Panc1 (cell line): ENCODE measurements around the gene TAMALIN. TPM values are rescaled to one million over a fixed set of nuclear protein-coding genes. Genes with fewer than 3 reads are reported as not detected.
A peak's percentile ranks its signal among the peaks of the same experiment; 100 is the strongest.

Experiments used
- ATAC-seq: fragments of 200-7000 bp; cut with Tn5 transposase; 2 replicates; pipeline ENCODE4 v1.9.1; 2020; ENCODE audit warnings: mild to moderate bottlenecking, moderate library complexity
- BruUV-seq: library from RNA; stranded (reverse); fragments of 400-500 nt; replicated peaks from 2 replicates; lab custom pipeline; 2021; lab: Mats Ljungman, UMichigan
- CTCF ChIA-PET: fragments of 300-600 bp; sonication (Branson Sonifier 250); formaldehyde crosslinking; loops from one replicate; lab custom pipeline; 2022; ENCODE audit warnings: antibody characterized with exemption; lab: Charles Lee
- POLR2A ChIA-PET: fragments of 300-600 bp; sonication (Branson Sonifier 250); formaldehyde crosslinking; loops from one replicate; lab custom pipeline; 2022; ENCODE audit warnings: antibody characterized with exemption; lab: Charles Lee
- DNase-seq: peaks from one replicate; pipeline ENCODE4 v3.0.0-alpha.2; 2010; ENCODE audit warnings: low read depth, low spot score
- H3K27ac ChIP-seq: 2 replicates; pipeline ENCODE4 v1.5.1; 2011; ENCODE audit warnings: mild to moderate bottlenecking, low read length, inconsistent platforms
- H3K27me3 ChIP-seq: fragments of 200-500 bp; sonication (Bioruptor generic); 2 replicates; pipeline ENCODE4 v1.6.0; 2014; ENCODE audit warnings: low read length, inconsistent platforms; ENCODE audit not compliant: control insufficient read depth, insufficient read depth
- H3K36me3 ChIP-seq: fragments of 200-500 bp; sonication (Bioruptor generic); 2 replicates; pipeline ENCODE4 v1.5.1; 2014; ENCODE audit warnings: inconsistent platforms, mild to moderate bottlenecking, low read length, moderate library complexity; ENCODE audit not compliant: control insufficient read depth, insufficient read depth
- H3K4me1 ChIP-seq: 2 replicates; pipeline ENCODE4 v1.5.1; 2011; ENCODE audit warnings: inconsistent platforms, mild to moderate bottlenecking, low read length, moderate library complexity; ENCODE audit not compliant: control insufficient read depth, insufficient read depth
- H3K4me3 ChIP-seq, 2 experiments: 2 replicates each; pipeline ENCODE4 v1.5.1; 2011 to 2012; ENCODE audit warnings: low read depth in 2 of 2, low read length in 2 of 2, mild to moderate bottlenecking in 2 of 2, inconsistent platforms in 1 of 2, moderate library complexity in 1 of 2
- H3K9me3 ChIP-seq: fragments of 200-500 bp; sonication (Bioruptor generic); 2 replicates; pipeline ENCODE4 v1.5.1; 2014; ENCODE audit warnings: low read depth, mild to moderate bottlenecking, inconsistent platforms, low read length, moderate library complexity; ENCODE audit not compliant: control insufficient read depth, insufficient read depth
- CTCF ChIP-seq: fragments of 450-650 bp; IDR thresholded peaks from 2 replicates; pipeline ENCODE4 v1.5.1; 2017; ENCODE audit warnings: mild to moderate bottlenecking
- POLR2AphosphoS5 ChIP-seq: IDR thresholded peaks from 2 replicates; pipeline ENCODE4 v1.6.1; 2012; ENCODE audit warnings: mild to moderate bottlenecking, low read depth, low read length, moderate library complexity
- REST ChIP-seq, 2 experiments: IDR thresholded peaks; 2 replicates each; pipeline ENCODE4 v1.6.1; 2011 to 2012; ENCODE audit warnings: low read depth in 2 of 2, control low read depth in 1 of 2, low read length in 1 of 2, mild to moderate bottlenecking in 1 of 2, moderate library complexity in 1 of 2; ENCODE audit not compliant: insufficient read depth in 1 of 2
- SIN3A ChIP-seq: IDR thresholded peaks from 2 replicates; pipeline ENCODE4 v1.6.1; 2012; ENCODE audit warnings: low read depth, mild to moderate bottlenecking, low read length, moderate library complexity, borderline replicate concordance; ENCODE audit not compliant: insufficient read depth
- TCF7L2 ChIP-seq: IDR thresholded peaks from 2 replicates; pipeline ENCODE4 v1.6.1; 2011; ENCODE audit warnings: mild to moderate bottlenecking, low read depth, low read length, inconsistent platforms
- in situ Hi-C: cut with HindIII; loops from 2 replicates; pipeline ENCODE4 v1.10.0; 2016; ENCODE audit warnings: low sequenced_read_pairs, low pct_unique_long_range_greater_than_20kb
- intact Hi-C: fragments of 100-400 bp; cut with micrococcal nuclease; formaldehyde crosslinking; loops from one replicate; pipeline ENCODE4 v1.10.0; 2022; ENCODE audit not compliant: unreplicated experiment
- total RNA-seq: library from RNA; stranded (reverse); gene quantifications from one replicate; pipeline ENCODE4 v1.2.1, GENCODE V29; 2021; ENCODE audit not compliant: unreplicated experiment

TAMALIN gene
- total RNA-seq, 1 experiment from 2014 or later = 0.82 TPM

- DNase-seq = no peak
- in situ Hi-C loops = no loop called here
- Histone ChIP-seq H3K9me3 (no peaks in the 10 kb centered on the region), H3K27me3 (no peaks in the 10 kb centered on the region), H3K4me3 (no peak overlapping the region), H3K27ac (0 out of 2 replicates have a peak overlapping the region, but pooled peaks have one; percentile 5), H3K4me1 (peaks cover 44% of the 10 kb centered on the region), H3K36me3 (no peaks in the 10 kb centered on the region)
- no peak for ATAC-seq
- intact Hi-C loops = no loop called here
- CTCF ChIA-PET = interaction anchor here (0.6 kb wide), 1 partner anchor 13 kb away, joined by 3 read pairs; no protein-coding TSS in a partner anchor
- BruUV-seq = no TSS peak
- POLR2A ChIA-PET = no interaction called here
- TF ChIP-seq SIN3A (no peak), REST (IDR thresholded peaks at IDR 0.05; ENCODE audit: insufficient read depth in 1 of 2, low read depth in 2 of 2, low read length in 1 of 2) (no peak), CTCF (no peak), POLR2AphosphoS5 (no peak), TCF7L2 (no peak)
Measured at GRCh38 chr12:51959211-51959610, 47.5 kb upstream of the TAMALIN start.

- POLR2A ChIA-PET = no interaction called here
- TF ChIP-seq POLR2AphosphoS5 = no peak
- Histone ChIP-seq H3K36me3 (no peaks in the 10 kb centered on the region), H3K4me3 (no peak overlapping the region), H3K27me3 (no peaks in the 10 kb centered on the region), H3K4me1 (peaks cover 36% of the 10 kb centered on the region), H3K9me3 (no peaks in the 10 kb centered on the region), H3K27ac (no peak overlapping the region)
- CTCF ChIA-PET = no interaction called here
- in situ Hi-C loops = no loop called here
- no TSS peak for BruUV-seq
- intact Hi-C loops = no loop called here
- ATAC-seq (no peak), DNase-seq (no peak)
Measured at GRCh38 chr12:51959921-51960320, 46.8 kb upstream of the TAMALIN start.

GRCh38 chr12:51960488-51960887, 46.3 kb upstream of the TAMALIN start:
- Histone ChIP-seq H3K27ac (no peak overlapping the region; the same call in 1 of the 2 replicates), H3K27me3 (no peaks in the 10 kb centered on the region), H3K9me3 (no peaks in the 10 kb centered on the region), H3K36me3 (no peaks in the 10 kb centered on the region), H3K4me3 (no peak overlapping the region), H3K4me1 (peaks cover 31% of the 10 kb centered on the region)
- intact Hi-C loops = no loop called here
- TF ChIP-seq CTCF = no peak
- no peak for TF ChIP-seq SIN3A
- no peak for TF ChIP-seq TCF7L2
- no peak for TF ChIP-seq REST (IDR thresholded peaks at IDR 0.05; ENCODE audit: insufficient read depth in 1 of 2, low read depth in 2 of 2, low read length in 1 of 2)
- TF ChIP-seq POLR2AphosphoS5 = no peak
- in situ Hi-C loops = no loop called here
- ATAC-seq (no peak), DNase-seq (no peak)
- CTCF ChIA-PET = no interaction called here
- POLR2A ChIA-PET = no interaction called here
- BruUV-seq = no TSS peak
